ENCODE data around the gene DNLZ.

DNA sequence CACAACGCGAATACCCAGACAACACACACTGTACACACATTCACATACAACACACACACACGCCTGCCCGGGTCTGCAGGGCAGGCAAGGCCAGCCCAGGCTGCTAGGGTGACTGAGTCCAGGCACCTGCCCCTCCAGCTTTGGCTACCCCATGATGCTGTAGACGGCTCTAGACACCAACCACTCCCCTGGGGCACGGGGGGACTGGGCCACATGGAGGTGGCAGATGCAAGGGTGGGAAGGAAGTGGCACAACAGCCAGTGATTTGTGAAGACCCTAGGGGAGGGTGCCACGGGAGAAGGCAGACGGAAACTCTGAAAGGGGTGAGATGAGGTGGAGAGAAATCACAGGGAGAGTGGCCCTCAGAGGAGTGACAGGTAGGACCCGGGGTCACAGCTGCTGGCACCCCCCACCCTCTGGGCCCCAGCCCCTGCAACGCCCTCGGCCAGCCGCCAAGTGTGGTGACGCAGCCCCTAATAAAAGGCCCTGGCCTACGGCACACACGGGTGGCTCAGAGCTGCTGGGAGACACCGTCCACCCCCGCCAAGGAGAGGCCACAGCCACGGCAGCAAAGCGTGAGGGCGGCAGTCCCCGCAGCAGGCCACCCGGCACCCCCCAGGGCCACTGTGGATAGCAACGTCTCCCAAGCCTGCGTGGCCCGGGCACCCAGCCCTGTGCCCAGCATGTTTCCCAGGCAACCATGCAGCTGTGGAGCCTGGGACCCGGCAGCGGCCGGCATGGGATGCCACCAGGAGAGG is 53.1 kb downstream of the DNLZ start:
- TF ChIP-seq, protein P1, sequence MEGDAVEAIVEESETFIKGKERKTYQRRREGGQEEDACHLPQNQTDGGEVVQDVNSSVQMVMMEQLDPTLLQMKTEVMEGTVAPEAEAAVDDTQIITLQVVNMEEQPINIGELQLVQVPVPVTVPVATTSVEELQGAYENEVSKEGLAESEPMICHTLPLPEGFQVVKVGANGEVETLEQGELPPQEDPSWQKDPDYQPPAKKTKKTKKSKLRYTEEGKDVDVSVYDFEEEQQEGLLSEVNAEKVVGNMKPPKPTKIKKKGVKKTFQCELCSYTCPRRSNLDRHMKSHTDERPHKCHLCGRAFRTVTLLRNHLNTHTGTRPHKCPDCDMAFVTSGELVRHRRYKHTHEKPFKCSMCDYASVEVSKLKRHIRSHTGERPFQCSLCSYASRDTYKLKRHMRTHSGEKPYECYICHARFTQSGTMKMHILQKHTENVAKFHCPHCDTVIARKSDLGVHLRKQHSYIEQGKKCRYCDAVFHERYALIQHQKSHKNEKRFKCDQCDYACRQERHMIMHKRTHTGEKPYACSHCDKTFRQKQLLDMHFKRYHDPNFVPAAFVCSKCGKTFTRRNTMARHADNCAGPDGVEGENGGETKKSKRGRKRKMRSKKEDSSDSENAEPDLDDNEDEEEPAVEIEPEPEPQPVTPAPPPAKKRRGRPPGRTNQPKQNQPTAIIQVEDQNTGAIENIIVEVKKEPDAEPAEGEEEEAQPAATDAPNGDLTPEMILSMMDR (conservative IDR thresholded peaks at IDR 0.05): no peak
- TF ChIP-seq EZH2 (IDR thresholded peaks at IDR 0.05; ENCODE audit: low read depth): no peak
